Measurements from ENCODE around the gene PIK3CG.
"Not testable (repeated sequence)": the region's sequence is repeated elsewhere in the genome, so short reads cannot be mapped to it uniquely, and the experiment has no call there.

PIK3CG gene

DNA sequence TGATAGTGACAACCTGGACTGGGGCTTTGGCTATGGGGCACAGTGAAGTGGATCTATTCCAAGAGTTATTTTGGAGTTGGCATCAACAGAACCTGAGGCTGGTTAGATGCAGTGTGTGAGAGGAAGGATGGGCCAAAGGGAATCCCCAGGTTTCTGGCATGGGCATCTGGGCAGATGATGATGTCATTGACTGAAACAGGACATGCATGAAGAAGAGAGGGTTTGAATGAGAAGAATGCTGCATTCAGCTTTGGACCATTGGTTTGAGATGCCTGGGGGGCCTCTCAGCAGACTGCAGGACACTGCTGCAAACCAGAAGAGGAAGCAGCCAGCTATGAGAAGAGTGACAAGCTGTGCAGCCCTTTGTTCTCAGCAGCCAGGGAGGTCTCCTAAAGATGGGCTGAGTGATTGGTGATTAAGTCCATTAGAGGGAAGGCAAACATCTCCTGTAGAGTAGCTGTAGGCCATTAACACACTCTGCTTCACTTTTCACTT is 23.1 kb upstream of the PIK3CG start:
- no peak overlapping the region for H3K27ac ChIP-seq
- ChIA-PET POLR2A (ENCODE audit: low non-redundant PET) (no interaction called here), CTCF (no interaction called here)
- no peak for TF ChIP-seq CTCF (conservative IDR thresholded peaks at IDR 0.05; ENCODE audit: low read depth)
- no peak for DNase-seq (ENCODE audit: low spot score)

DNA sequence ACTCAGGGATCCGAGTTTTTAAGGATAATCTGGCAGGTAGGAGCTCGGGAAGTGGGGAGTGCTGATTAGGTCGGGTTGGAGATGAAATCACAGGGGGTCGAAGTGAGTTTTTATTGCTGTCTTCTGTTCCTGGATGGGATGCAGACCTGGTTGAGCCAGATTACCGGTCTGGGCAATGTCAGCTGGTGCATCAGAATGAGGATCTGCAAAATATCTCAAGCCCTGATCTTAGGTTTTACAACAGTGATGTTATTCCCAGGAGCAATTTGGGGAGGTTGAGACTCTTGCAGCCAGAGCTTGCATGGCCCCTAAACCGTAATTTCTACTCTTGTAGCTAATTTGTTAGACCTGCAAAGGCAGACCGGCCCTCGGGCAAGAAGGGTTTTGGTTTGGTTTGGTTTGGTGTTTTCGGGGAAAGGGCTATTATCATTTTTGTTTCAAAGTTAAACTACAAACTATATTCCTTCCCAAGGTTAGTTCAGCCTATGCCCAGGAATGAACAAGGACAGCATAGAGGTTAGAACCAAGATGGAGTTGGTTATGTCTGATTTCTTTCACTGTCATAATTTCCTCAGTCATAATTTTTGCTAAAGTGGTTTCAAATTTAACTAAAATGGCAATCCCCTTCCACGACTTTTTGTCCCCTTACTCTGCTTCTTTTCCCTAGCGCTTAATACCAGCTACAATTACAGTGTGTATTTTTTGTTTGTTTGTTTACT is 20.6 kb upstream of the PIK3CG start:
- no peak for TF ChIP-seq CTCF (conservative IDR thresholded peaks at IDR 0.05; ENCODE audit: low read depth)
- H3K27ac ChIP-seq = no peak overlapping the region
- ChIA-PET CTCF (interaction anchor here (0.6 to 0.7 kb wide), 2 partner anchors 303 to 1001 kb away, joined by 3 read pairs; no protein-coding TSS in a partner anchor), POLR2A (ENCODE audit: low non-redundant PET) (no interaction called here)
- DNase-seq (ENCODE audit: low spot score) = no peak

DNA sequence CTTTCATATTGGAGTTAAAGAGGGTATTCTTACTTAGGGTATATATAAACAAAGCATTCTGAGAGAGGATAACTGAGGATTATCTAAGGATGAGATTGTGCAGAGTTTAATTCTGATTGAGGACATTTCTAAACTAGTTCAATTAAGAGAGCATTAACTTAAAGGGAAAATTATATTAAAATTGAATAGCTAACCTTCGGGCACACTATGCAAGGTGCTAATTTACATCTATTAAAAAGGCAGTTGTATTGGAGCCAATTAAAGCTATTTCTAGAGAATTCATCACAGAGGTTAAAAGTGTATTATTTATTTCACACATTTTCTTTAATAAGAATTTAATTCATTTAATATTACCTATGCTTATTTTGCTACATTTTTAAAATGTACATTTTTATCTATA is 17.0 kb upstream of the PIK3CG start:
- no peak for DNase-seq (ENCODE audit: low spot score)
- CTCF ChIA-PET = interaction anchor here (0.6 kb wide), 2 partner anchors 29 to 285 kb away, joined by 3 read pairs; no protein-coding TSS in a partner anchor
- POLR2A ChIA-PET (ENCODE audit: low non-redundant PET) = no interaction called here
- no peak overlapping the region for H3K27ac ChIP-seq
- TF ChIP-seq CTCF (conservative IDR thresholded peaks at IDR 0.05; ENCODE audit: low read depth) = no peak

GRCh38 chr7:106848851-106849442 is 16.1 kb upstream of the PIK3CG start:
- POLR2A ChIA-PET (ENCODE audit: low non-redundant PET) = no interaction called here
- no peak overlapping the region for H3K27ac ChIP-seq
- no peak for DNase-seq (ENCODE audit: low spot score)
- no peak for TF ChIP-seq CTCF (conservative IDR thresholded peaks at IDR 0.05; ENCODE audit: low read depth)
- CTCF ChIA-PET = interaction anchor here (0.6 to 0.7 kb wide), 2 partner anchors 29 to 49 kb away, joined by 3 read pairs; no protein-coding TSS in a partner anchor

- CTCF ChIA-PET; POLR2A ChIA-PET (ENCODE audit: low non-redundant PET); H3K27ac ChIP-seq; DNase-seq (ENCODE audit: low spot score): not testable (repeated sequence)
Measured at GRCh38 chr7:106851632-106852031, 13.4 kb upstream of the PIK3CG start.

DNA sequence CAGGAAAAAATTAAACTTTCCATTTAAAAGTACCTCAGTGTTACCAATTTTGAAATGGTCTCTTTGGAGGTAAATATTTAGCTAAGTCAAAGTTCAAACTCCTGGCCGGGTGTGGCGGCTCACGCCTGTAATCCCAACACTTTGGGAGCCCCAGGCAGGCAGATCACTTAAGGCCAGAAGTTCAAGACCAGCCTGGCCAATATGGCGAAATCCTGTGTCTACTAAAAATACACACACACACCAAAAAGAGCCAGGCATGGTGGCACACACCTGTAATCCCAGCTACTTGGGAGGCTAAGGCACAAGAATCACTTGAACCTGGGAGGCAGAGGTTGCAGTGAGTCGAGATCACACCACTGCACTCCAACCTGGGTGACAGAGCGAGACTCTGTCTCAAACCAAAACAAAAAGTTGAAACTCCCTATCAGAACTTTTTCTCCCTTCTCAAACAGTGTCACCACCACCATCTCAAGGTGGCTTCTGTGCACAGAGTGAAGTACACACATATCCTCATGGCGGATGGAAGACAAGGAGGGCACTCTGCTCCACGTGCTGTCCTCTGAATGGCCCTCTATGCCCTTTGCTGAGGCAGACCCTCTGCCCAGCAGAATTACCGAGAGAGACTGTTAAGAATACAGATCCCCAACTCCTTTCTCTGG is 11.7 kb upstream of the PIK3CG start:
- ChIA-PET CTCF (interaction anchor here (0.6 kb wide), 1 partner anchor 817 kb away, joined by 3 read pairs; no protein-coding TSS in a partner anchor), POLR2A (ENCODE audit: low non-redundant PET) (no interaction called here)
- no peak for DNase-seq (ENCODE audit: low spot score)
- TF ChIP-seq CTCF (conservative IDR thresholded peaks at IDR 0.05; ENCODE audit: low read depth) = no peak
- H3K27ac ChIP-seq = no peak overlapping the region
